ENCODE measurements around the gene WDR93.

The WDR93 gene

GRCh38 chr15:89772932-89773583 lies 82.4 kb downstream of the WDR93 start:
- Histone ChIP-seq H3K9ac (ENCODE audit: low read length) (no peak overlapping the region), H3K4me3 (ENCODE audit: low read depth, low read length) (no peak overlapping the region), H3K9me3 (ENCODE audit: control insufficient read depth, insufficient read depth, low read depth, low read length) (no peaks in the 10 kb centered on the region), H3K27me3 (ENCODE audit: control insufficient read depth, insufficient read depth, low read length) (peaks cover 40% of the 10 kb centered on the region), H3K36me3 (ENCODE audit: control insufficient read depth, insufficient read depth, low read length) (no peaks in the 10 kb centered on the region), H3K4me1 (ENCODE audit: control insufficient read depth, insufficient read depth, low read length) (peaks cover 6% of the 10 kb centered on the region; the same call in 1 of the 2 replicates), H3K27ac (ENCODE audit: low read depth, low read length) (no peak overlapping the region)

GRCh38 chr15:89774492-89774891 lies 83.9 kb downstream of the WDR93 start:
- peaks cover 6% of the 10 kb centered on the region; the same call in 1 of the 2 replicates for H3K4me1 ChIP-seq (ENCODE audit: control insufficient read depth, insufficient read depth, low read length)
- no peak overlapping the region for H3K4me3 ChIP-seq (ENCODE audit: low read depth, low read length)
- H3K36me3 ChIP-seq (ENCODE audit: control insufficient read depth, insufficient read depth, low read length): no peaks in the 10 kb centered on the region
- peaks cover 45% of the 10 kb centered on the region for H3K27me3 ChIP-seq (ENCODE audit: control insufficient read depth, insufficient read depth, low read length)
- no peaks in the 10 kb centered on the region for H3K9me3 ChIP-seq (ENCODE audit: control insufficient read depth, insufficient read depth, low read depth, low read length)
- no peak overlapping the region for H3K9ac ChIP-seq (ENCODE audit: low read length)
- H3K27ac ChIP-seq (ENCODE audit: low read depth, low read length): no peak overlapping the region

GRCh38 chr15:89775815-89776214 lies 85.2 kb downstream of the WDR93 start:
- Histone ChIP-seq H3K27ac (ENCODE audit: low read depth, low read length) (no peak overlapping the region), H3K4me1 (ENCODE audit: control insufficient read depth, insufficient read depth, low read length) (peaks cover 8% of the 10 kb centered on the region; the same call in 1 of the 2 replicates), H3K9ac (ENCODE audit: low read length) (no peak overlapping the region), H3K36me3 (ENCODE audit: control insufficient read depth, insufficient read depth, low read length) (no peaks in the 10 kb centered on the region), H3K9me3 (ENCODE audit: control insufficient read depth, insufficient read depth, low read depth, low read length) (no peaks in the 10 kb centered on the region), H3K27me3 (ENCODE audit: control insufficient read depth, insufficient read depth, low read length) (peaks cover 46% of the 10 kb centered on the region), H3K4me3 (ENCODE audit: low read depth, low read length) (peak overlapping the region; percentile 50)

- Histone ChIP-seq H3K4me1 (ENCODE audit: control insufficient read depth, insufficient read depth, low read length) (peaks cover 10% of the 10 kb centered on the region; the same call in 1 of the 2 replicates), H3K9me3 (ENCODE audit: control insufficient read depth, insufficient read depth, low read depth, low read length) (no peaks in the 10 kb centered on the region), H3K9ac (ENCODE audit: low read length) (peak within 1 kb of the TSS; percentile 73), H3K4me3 (ENCODE audit: low read depth, low read length) (peak within 1 kb of the TSS; percentile 50), H3K27ac (ENCODE audit: low read depth, low read length) (no peak within 1 kb of the TSS), H3K27me3 (ENCODE audit: control insufficient read depth, insufficient read depth, low read length) (peaks cover 52% of the 10 kb centered on the region), H3K36me3 (ENCODE audit: control insufficient read depth, insufficient read depth, low read length) (no peaks in the 10 kb centered on the region)
These were observed 85.9 kb downstream of the WDR93 start, which contains the start of gene MESP2 for GRCh38 chr15:89776274-89777072. Gene MESP2, plus strand, starts transcription at chr15:89776332. Its CDS starts 26 bp downstream, at chr15:89776358.

- no peaks in the 10 kb centered on the region for H3K36me3 ChIP-seq (ENCODE audit: control insufficient read depth, insufficient read depth, low read length)
- H3K27me3 ChIP-seq (ENCODE audit: control insufficient read depth, insufficient read depth, low read length): peaks cover 52% of the 10 kb centered on the region
- peak overlapping the region; percentile 50 for H3K4me3 ChIP-seq (ENCODE audit: low read depth, low read length)
- H3K4me1 ChIP-seq (ENCODE audit: control insufficient read depth, insufficient read depth, low read length): peaks cover 17% of the 10 kb centered on the region; the same call in 1 of the 2 replicates
- no peaks in the 10 kb centered on the region for H3K9me3 ChIP-seq (ENCODE audit: control insufficient read depth, insufficient read depth, low read depth, low read length)
- H3K9ac ChIP-seq (ENCODE audit: low read length): peak overlapping the region; percentile 73
- no peak overlapping the region for H3K27ac ChIP-seq (ENCODE audit: low read depth, low read length)
These were observed 86.6 kb downstream of the WDR93 start for GRCh38 chr15:89777073-89777751.

- peaks cover 21% of the 10 kb centered on the region; the same call in 1 of the 2 replicates for H3K4me1 ChIP-seq (ENCODE audit: control insufficient read depth, insufficient read depth, low read length)
- H3K9ac ChIP-seq (ENCODE audit: low read length): no peak overlapping the region
- no peaks in the 10 kb centered on the region for H3K9me3 ChIP-seq (ENCODE audit: control insufficient read depth, insufficient read depth, low read depth, low read length)
- no peaks in the 10 kb centered on the region for H3K36me3 ChIP-seq (ENCODE audit: control insufficient read depth, insufficient read depth, low read length)
- H3K4me3 ChIP-seq (ENCODE audit: low read depth, low read length): no peak overlapping the region
- H3K27ac ChIP-seq (ENCODE audit: low read depth, low read length): no peak overlapping the region
- peaks cover 52% of the 10 kb centered on the region for H3K27me3 ChIP-seq (ENCODE audit: control insufficient read depth, insufficient read depth, low read length)
These were observed 87.3 kb downstream of the WDR93 start for GRCh38 chr15:89777782-89778380.

- Histone ChIP-seq H3K27me3 (ENCODE audit: control insufficient read depth, insufficient read depth, low read length) (peaks cover 52% of the 10 kb centered on the region), H3K4me1 (ENCODE audit: control insufficient read depth, insufficient read depth, low read length) (peaks cover 30% of the 10 kb centered on the region), H3K4me3 (ENCODE audit: low read depth, low read length) (no peak overlapping the region), H3K9ac (ENCODE audit: low read length) (no peak overlapping the region), H3K36me3 (ENCODE audit: control insufficient read depth, insufficient read depth, low read length) (no peaks in the 10 kb centered on the region), H3K27ac (ENCODE audit: low read depth, low read length) (no peak overlapping the region), H3K9me3 (ENCODE audit: control insufficient read depth, insufficient read depth, low read depth, low read length) (no peaks in the 10 kb centered on the region)
These were observed 88.2 kb downstream of the WDR93 start for GRCh38 chr15:89778861-89779260.

- Histone ChIP-seq H3K9ac (ENCODE audit: low read length) (no peak overlapping the region), H3K4me3 (ENCODE audit: low read depth, low read length) (no peak overlapping the region), H3K9me3 (ENCODE audit: control insufficient read depth, insufficient read depth, low read depth, low read length) (no peaks in the 10 kb centered on the region), H3K27me3 (ENCODE audit: control insufficient read depth, insufficient read depth, low read length) (peaks cover 42% of the 10 kb centered on the region), H3K27ac (ENCODE audit: low read depth, low read length) (no peak overlapping the region), H3K4me1 (ENCODE audit: control insufficient read depth, insufficient read depth, low read length) (peaks cover 38% of the 10 kb centered on the region), H3K36me3 (ENCODE audit: control insufficient read depth, insufficient read depth, low read length) (no peaks in the 10 kb centered on the region)
These were observed 90.0 kb downstream of the WDR93 start for GRCh38 chr15:89780601-89781000.

GRCh38 chr15:89781055-89781454 lies 90.4 kb downstream of the WDR93 start:
- H3K4me1 ChIP-seq (ENCODE audit: control insufficient read depth, insufficient read depth, low read length): peaks cover 38% of the 10 kb centered on the region

GRCh38 chr15:89781891-89782618 lies 91.4 kb downstream of the WDR93 start:
- Histone ChIP-seq H3K4me1 (ENCODE audit: control insufficient read depth, insufficient read depth, low read length) (peaks cover 35% of the 10 kb centered on the region), H3K4me3 (ENCODE audit: low read depth, low read length) (no peak overlapping the region; the same call in 1 of the 2 replicates), H3K36me3 (ENCODE audit: control insufficient read depth, insufficient read depth, low read length) (no peaks in the 10 kb centered on the region), H3K27me3 (ENCODE audit: control insufficient read depth, insufficient read depth, low read length) (peaks cover 30% of the 10 kb centered on the region), H3K27ac (ENCODE audit: low read depth, low read length) (no peak overlapping the region), H3K9ac (ENCODE audit: low read length) (peak overlapping the region; percentile 51), H3K9me3 (ENCODE audit: control insufficient read depth, insufficient read depth, low read depth, low read length) (no peaks in the 10 kb centered on the region)

More at GRCh38 chr15:89781055-89781454, 90.4 kb downstream of the WDR93 start:
- no peak overlapping the region for H3K9ac ChIP-seq (ENCODE audit: low read length)
- H3K27ac ChIP-seq (ENCODE audit: low read depth, low read length): no peak overlapping the region
- H3K36me3 ChIP-seq (ENCODE audit: control insufficient read depth, insufficient read depth, low read length): no peaks in the 10 kb centered on the region
- H3K4me3 ChIP-seq (ENCODE audit: low read depth, low read length): no peak overlapping the region
- no peaks in the 10 kb centered on the region for H3K9me3 ChIP-seq (ENCODE audit: control insufficient read depth, insufficient read depth, low read depth, low read length)
- H3K27me3 ChIP-seq (ENCODE audit: control insufficient read depth, insufficient read depth, low read length): peaks cover 38% of the 10 kb centered on the region

All from HUES6 (cell line).